Stimulated activated CD4-positive, alpha-beta T cell treated with anti-CD3 and anti-CD28 coated beads, Interleukin-1b, Interleukin-23, amount 100 ng/mL, for 1 hour (primary cell): ENCODE results near the gene CACNA1C.

Experiments used
- DNase-seq, 2 donors: peaks; one replicate each; pipeline ENCODE4 v3.0.0-alpha.2; 2020; ENCODE audit warnings: low read depth in 2 of 2

The CACNA1C gene

GRCh38 chr12:2343681-2344080 is 290.9 kb downstream of the CACNA1C start:
- DNase-seq, result no peak

- DNase-seq, result no peak
Measured at GRCh38 chr12:2344476-2344875, 291.7 kb downstream of the CACNA1C start.

- no peak for DNase-seq
Measured at GRCh38 chr12:2344885-2345284, 292.1 kb downstream of the CACNA1C start.

- no peak for DNase-seq
Measured at GRCh38 chr12:2345902-2346301, 293.1 kb downstream of the CACNA1C start.

GRCh38 chr12:2346416-2346815 is 293.6 kb downstream of the CACNA1C start:
- DNase-seq, result no peak

GRCh38 chr12:2347137-2347843 is 294.5 kb downstream of the CACNA1C start:
- no peak for DNase-seq

GRCh38 chr12:2347844-2348481 is 295.2 kb downstream of the CACNA1C start:
- no peak for DNase-seq

GRCh38 chr12:2348482-2348852 is 295.7 kb downstream of the CACNA1C start:
- no peak for DNase-seq

GRCh38 chr12:2351161-2351560 is 298.4 kb downstream of the CACNA1C start:
- DNase-seq, result no peak

GRCh38 chr12:2352203-2352602 is 299.4 kb downstream of the CACNA1C start:
- no peak for DNase-seq

- DNase-seq, result no peak
Measured at GRCh38 chr12:2353281-2353680, 300.5 kb downstream of the CACNA1C start.

- DNase-seq, result no peak
Measured at GRCh38 chr12:2353691-2354090, 300.9 kb downstream of the CACNA1C start.

GRCh38 chr12:2354151-2354991 is 301.6 kb downstream of the CACNA1C start:
- no peak for DNase-seq

GRCh38 chr12:2355198-2355597 is 302.4 kb downstream of the CACNA1C start:
- DNase-seq, result no peak

GRCh38 chr12:2355604-2356003 is 302.8 kb downstream of the CACNA1C start:
- DNase-seq, result no peak

GRCh38 chr12:2356601-2357125 is 303.9 kb downstream of the CACNA1C start:
- DNase-seq, result no peak

GRCh38 chr12:2358986-2359658 is 306.3 kb downstream of the CACNA1C start:
- DNase-seq, result no peak

- DNase-seq, result no peak
Measured at GRCh38 chr12:2359725-2360629, 307.2 kb downstream of the CACNA1C start.

- no peak for DNase-seq
Measured at GRCh38 chr12:2360630-2361170, 307.9 kb downstream of the CACNA1C start.

- DNase-seq, result no peak
Measured at GRCh38 chr12:2363836-2364609, 311.2 kb downstream of the CACNA1C start.
